SK-N-MC (cell line): ENCODE results near the gene TIMM10B.

Experiments
- EZH2 ChIP-seq: fragments of 200-600 bp; sonication (generic); IDR thresholded peaks from one replicate; pipeline ENCODE4 v1.6.1; 2017; ENCODE audit warnings: antibody characterized with exemption
- FOXP2 ChIP-seq: optimal IDR thresholded peaks from 2 replicates; pipeline ENCODE3; 2011; ENCODE audit warnings: mild to moderate bottlenecking, moderate library complexity; ENCODE audit not compliant: insufficient read depth; ENCODE audit errors: extremely low read length, control extremely low read depth
- POLR2AphosphoS5 ChIP-seq: IDR thresholded peaks from 2 replicates; pipeline ENCODE4 v1.6.1; 2012; ENCODE audit warnings: mild to moderate bottlenecking, low read depth, low read length, borderline replicate concordance

GRCh38 chr11:6489306-6489705, 8.0 kb downstream of the TIMM10B start:
- TF ChIP-seq EZH2 (no peak), POLR2AphosphoS5 (no peak), FOXP2 (no peak)
